Measurements from ENCODE around the gene MPPE1.

MPPE1 gene

DNA sequence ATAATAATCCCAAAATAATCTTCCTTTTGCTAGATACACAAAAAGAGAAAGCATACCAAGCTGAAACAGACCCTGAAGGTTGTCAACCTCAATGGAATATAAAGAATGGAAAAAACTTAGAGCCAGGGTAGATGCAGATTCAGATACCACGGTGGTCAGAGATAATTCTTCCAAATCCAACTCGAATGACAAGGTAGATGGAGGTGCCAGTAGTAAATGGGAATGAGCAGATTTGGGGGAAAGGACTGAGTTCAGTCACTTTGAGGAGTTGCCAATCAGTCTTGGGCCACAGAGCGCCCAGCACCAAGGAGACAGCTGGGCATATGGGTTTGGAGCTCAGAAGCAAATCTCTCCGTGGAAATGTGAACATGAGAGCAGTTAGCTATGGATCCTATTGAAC, 60.3 kb downstream of the MPPE1 start:
- TF ChIP-seq, protein P1, sequence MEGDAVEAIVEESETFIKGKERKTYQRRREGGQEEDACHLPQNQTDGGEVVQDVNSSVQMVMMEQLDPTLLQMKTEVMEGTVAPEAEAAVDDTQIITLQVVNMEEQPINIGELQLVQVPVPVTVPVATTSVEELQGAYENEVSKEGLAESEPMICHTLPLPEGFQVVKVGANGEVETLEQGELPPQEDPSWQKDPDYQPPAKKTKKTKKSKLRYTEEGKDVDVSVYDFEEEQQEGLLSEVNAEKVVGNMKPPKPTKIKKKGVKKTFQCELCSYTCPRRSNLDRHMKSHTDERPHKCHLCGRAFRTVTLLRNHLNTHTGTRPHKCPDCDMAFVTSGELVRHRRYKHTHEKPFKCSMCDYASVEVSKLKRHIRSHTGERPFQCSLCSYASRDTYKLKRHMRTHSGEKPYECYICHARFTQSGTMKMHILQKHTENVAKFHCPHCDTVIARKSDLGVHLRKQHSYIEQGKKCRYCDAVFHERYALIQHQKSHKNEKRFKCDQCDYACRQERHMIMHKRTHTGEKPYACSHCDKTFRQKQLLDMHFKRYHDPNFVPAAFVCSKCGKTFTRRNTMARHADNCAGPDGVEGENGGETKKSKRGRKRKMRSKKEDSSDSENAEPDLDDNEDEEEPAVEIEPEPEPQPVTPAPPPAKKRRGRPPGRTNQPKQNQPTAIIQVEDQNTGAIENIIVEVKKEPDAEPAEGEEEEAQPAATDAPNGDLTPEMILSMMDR (conservative IDR thresholded peaks at IDR 0.05) = no peak
- no peak overlapping the region for H3K27ac ChIP-seq

- no peak overlapping the region for H3K27ac ChIP-seq
- TF ChIP-seq, protein P1 (conservative IDR thresholded peaks at IDR 0.05) = no peak
Measured at GRCh38 chr18:11845654-11846053, 62.5 kb downstream of the MPPE1 start.

- TF ChIP-seq, protein P1 (conservative IDR thresholded peaks at IDR 0.05) = no peak
- no peak overlapping the region for H3K27ac ChIP-seq
Measured at GRCh38 chr18:11844436-11844835, 63.7 kb downstream of the MPPE1 start.

DNA sequence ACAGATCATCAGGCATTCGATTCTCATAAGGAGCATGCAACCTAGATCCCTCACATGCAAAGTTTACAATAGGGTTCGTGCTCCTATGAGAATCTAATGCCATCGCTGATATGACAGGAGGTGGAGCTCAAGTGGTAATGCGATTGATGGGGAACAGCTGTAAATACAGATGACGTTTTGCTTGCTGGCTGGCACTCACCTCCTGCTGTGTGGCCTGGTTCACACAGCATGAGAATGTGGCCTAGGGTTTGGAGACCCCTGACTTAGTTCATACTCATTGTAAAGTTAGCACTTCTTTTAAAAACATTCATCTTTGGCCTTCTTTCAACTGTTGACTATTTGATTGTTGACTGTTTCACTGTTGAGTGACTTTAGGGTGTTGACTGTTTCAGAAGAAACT, 65.6 kb downstream of the MPPE1 start:
- TF ChIP-seq, protein P1 (conservative IDR thresholded peaks at IDR 0.05) = no peak
- no peak overlapping the region for H3K27ac ChIP-seq

- TF ChIP-seq, protein P1 (conservative IDR thresholded peaks at IDR 0.05) = no peak
- H3K27ac ChIP-seq = no peak overlapping the region
Measured at GRCh38 chr18:11840493-11840892, 67.6 kb downstream of the MPPE1 start.

DNA sequence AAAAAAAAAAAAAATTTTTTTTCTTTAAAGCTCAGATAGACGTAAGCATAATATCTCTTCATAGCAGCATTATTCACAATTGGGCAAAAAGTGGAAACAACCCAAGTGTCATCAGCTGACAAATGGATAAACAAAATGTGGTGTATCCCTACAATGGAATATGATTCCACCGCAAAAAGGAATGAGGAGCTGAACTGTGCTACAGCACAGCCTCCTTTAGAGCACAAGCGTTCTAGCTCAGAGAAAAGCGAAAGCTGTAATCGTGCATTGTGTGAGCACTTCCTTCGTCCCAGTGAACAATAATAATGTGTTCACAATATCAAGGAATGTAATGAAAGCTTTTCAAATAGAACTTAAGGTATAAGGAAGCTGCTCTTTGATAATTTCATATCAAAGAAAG, 68.6 kb downstream of the MPPE1 start:
- TF ChIP-seq, protein P1 (conservative IDR thresholded peaks at IDR 0.05) = no peak

GRCh38 chr18:11834772-11835171, 73.3 kb downstream of the MPPE1 start:
- H3K27ac ChIP-seq = no peak overlapping the region
- TF ChIP-seq, protein P1 (conservative IDR thresholded peaks at IDR 0.05) = no peak

More for the DNA sequence above, 68.6 kb downstream of the MPPE1 start:
- H3K27ac ChIP-seq = no peak overlapping the region

Measured in VCaP (cell line).